Colon (tissue), 2 donors: ENCODE measurements around the gene RGS17.
"Not testable (repeated sequence)": the region's sequence is repeated elsewhere in the genome, so short reads cannot be mapped to it uniquely, and the experiment has no call there.

ENCODE experiments used
- FAIRE-seq: peaks from 2 replicates; lab custom pipeline; 2012; peaks lifted over from hg19 to GRCh38; lab: Jason Lieb, UNC
- donor health status: control.
- donor health status: control.

Gene RGS17

DNA sequence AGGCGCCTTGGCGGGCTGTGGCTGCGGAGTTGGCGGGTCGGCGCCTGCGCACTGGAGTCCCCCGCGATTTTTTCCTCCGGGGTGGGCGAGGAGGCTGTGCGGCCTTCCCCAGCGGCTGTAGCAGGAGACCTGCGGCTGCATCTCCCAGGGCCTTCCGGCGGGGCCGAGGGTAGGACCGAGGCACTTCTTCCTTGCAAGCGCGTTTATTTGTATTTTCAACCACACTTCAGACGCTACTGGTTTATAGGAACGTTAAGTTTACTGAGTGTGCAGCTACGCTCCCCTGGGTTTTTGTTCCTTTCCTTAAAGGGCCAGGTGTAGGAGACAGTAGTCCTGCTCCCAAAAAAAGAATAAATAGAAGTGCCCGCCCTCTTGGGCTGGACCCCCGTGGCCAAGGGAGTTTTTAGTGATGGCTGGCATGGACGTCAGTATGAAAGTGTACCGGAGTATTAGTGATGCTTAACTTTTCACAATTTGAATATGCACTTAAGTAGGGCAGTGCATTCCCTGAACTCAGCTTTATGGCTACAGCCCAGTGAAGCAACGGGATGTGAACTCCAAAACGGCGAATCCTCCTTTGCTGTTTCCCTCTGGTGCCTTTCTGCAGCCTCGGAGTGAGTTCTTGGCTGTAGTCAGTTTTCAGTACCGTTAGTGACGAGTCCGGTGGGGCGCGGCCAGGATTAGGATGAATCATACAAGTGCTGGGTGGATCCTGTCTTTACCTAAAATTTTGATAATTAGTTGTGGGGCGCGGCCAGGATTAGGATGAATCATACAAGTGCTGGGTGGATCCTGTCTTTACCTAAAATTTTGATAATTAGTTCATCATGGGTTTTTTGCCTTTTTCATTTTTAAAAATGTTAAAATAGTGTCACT is 147.2 kb downstream of the RGS17 start:
- FAIRE-seq = no peak

DNA sequence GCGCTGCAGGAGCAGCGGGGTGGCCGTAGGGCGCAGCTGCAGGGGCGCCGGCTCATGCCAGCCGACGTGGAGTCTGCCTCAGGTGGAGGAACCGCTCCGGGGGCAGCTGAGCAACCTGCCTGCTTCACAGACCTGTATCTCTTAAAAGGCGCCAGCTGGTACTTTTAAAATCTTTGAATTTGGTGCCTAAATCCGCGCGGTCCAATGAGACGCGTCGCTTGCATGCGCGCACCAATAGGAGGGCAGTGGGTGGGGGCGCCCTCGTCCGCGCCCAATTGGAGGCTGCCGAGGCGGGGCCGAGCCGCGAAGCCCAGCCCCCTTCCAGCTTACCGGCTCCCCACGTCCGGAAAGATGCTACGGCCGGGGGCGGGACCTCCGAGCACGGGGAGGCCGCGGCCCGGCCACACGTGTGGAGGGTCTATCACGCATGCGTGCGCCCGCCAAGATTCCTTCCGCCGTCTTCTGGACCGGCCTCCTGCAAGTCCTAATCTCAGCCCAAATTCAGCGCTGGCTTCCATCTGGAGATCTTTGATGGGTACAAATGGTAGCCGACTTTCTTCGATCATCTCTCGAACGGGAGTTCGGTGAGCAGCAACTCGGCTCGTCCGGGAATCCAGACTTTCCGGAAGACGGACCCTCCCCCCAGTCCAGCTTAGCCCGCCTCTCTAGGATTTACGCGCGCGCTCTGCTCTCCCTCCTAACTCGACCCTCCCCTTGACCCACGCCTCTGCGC is 148.0 kb downstream of the RGS17 start, which contains the start of gene FBXO5:
Gene FBXO5 (minus strand): TSS at position 138 of the 733 bp plus-strand sequence. CDS start 82 bp downstream, at position 56.
- no peak for FAIRE-seq

DNA sequence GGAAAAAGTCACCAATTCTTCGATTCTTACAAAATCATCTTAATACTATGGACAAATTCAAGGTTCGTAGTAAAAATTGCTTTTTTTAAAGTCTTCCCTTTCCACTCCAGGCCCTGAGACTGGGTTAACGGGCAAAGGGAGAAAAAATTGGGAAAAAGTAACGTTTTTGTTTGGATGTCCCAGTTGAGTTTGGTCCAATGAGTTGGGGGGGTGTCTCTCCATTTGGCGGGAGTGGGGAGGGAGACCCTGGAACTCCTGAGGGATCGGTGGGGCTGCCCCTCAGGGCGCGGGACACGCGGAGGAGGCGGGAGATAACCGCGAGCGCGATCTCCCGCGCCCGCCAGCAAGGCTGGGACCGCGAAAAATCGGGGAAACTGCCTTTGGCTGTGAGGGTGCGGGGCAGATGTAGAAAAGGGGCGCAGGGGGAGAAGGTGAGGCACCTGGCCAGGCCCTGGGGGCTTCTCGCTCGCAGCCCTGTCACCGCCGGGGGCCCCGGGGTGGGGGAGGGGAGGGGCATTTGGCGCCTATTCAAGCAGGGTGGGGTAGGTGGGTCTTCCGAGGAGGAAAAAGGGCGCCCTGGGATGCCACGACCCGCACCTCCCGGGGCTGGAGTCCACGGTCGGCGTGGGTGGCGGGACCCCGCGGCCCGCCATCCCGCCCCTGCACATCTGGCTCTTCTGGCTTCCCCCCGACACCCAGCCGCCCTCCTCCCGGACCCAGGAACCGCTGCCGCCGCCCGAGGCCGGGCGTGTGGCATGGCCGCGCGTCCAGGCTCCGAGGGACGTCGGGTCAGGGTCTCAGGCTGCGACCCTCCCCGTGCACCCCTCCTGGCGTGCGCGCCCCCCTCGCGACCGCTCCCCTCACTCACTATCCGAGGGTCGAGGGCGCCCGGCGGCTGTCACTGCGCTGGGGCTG is 148.8 kb downstream of the RGS17 start:
- FAIRE-seq = no peak

DNA sequence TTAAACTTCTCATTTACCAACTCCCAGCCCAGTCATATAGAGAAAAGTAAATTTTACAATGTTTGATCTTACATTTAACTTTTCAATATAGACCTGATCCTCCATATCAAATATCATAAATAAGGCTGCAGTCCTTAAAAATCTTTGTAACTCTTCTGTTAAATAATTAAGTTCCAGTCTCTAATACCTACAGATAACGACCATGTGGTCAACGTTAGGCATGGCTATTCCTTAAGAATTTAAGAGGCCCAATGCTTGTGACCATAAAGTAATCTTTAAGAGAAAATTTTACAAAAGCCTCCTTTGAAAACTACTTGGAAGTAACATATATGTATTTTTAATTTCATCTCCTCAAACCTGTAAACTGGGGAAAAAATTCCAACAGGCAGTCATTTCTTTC is 149.9 kb downstream of the RGS17 start:
- no peak for FAIRE-seq

DNA sequence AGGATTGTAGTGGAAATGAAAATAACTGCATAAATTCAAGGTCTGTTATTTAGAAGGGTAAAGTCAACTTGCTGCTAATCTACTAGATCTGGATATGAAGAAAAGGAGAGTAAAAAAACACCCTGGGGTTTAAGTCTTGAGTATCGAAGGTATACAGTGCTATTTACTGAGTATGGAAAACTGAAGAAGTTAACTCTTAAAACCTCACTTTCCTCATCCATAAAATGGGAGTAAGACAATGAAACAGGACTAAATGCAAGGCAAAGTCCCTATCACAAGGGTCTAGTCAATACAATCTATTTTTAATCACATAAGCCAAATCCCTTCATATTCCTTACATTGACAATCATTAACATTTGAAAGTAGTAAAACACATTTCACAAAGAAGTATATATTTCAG is 150.4 kb downstream of the RGS17 start:
- FAIRE-seq = no peak

DNA sequence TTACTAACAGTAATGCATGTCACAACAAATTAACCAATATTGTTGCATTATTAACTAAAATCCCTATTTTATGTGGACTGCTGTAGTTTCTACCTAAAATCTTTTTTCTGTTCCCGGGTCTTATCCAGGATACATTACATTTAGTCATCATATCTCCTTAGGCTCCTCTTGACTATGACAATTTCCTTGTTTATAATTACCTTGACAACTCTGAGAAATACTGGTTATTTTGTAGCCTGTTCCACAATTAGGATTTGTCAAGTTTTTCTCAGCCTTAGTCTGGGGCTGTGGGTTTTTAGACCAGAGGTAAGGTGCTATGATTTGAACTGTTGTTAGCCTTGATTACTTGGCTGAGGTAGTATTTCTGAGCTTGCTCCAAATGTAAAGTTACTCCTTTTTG is 152.0 kb downstream of the RGS17 start:
- FAIRE-seq = no peak

DNA sequence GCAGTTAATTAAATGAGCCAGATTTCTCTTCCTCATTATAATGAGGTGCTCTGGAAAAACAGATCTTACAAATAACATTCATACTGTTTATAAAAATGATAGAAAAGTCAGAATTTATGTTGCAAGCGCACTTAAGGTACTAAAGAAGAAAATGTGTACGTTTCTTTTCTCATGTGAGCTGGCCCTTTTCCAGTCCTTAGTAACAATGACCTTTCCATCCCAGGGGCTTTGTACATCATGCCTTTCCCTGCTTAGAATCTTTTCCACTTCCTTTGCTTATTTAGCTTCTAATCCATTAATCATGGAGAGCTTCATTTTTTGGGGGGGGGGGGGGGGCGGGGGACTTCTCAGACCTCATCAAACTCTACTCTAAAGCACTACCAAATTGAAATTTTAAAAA is 153.0 kb downstream of the RGS17 start:
- FAIRE-seq = no peak

DNA sequence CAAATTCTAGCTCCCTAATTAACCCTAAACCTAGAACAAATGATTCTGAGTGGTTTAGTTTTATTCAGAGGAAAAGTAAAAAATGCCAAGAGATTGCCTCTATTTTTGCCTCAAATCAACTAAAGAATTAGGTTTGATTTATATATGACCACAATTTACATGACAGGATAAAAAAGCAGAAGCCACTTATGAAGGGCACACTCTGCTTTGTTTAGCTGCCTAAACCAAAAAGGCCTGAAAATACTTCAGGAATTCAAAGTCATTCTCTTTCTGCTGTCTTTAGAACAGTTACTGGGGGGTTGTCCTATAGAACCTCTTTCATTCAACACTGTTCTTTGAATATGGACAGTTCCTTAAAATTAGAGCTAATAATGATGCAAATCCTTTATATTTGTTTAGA is 153.5 kb downstream of the RGS17 start:
- no peak for FAIRE-seq

DNA sequence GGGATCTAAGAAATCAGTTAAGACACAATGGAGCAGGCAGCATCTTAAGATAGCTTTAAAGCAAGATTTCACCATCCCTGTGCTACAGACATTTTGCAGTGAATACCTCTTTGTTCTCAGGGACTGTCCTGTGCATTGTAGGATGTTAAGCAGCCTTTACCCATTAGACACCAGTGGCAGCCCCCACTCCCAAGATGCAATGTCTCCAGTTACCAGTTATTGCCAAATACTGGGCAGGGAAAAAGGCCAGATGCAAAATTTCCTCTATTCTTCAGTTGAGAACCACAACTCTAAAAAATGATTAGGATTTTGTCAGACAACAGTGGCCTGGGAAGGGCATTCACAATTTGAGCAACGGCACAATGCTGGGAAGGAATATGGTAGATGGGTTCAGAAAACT is 154.3 kb downstream of the RGS17 start:
- FAIRE-seq = no peak

DNA sequence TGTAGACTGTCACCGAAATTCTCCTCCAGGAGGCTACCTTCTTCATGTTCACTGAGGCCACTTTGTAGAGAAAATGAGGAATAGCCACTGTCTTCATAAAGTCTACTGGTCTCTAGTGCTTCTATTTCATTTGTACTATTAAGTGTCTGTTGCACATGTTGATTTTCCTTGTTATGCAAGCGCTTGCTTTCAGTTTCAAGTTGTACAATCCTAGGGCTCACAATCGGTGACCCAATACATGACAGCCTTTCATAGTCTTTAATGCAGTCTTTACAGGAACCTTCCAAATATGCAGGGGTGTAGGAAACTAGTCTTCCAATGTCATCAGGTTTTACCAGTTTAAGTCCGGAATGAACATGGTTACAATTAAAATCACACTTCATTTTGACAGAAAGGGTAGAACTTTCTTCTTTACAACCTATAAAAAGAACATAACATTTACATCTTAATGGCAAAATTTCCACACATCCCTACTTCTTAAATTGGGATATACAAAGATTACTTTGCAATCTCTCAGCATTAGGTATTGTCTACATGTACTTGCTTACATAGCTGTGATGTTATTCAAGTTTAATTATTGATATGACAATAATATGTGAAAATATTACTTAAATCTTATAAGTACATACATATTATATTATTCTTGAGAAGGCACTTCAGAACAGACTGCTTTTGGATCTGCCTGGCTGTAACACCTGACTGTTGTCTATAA is 155.7 kb downstream of the RGS17 start:
- no peak for FAIRE-seq

DNA sequence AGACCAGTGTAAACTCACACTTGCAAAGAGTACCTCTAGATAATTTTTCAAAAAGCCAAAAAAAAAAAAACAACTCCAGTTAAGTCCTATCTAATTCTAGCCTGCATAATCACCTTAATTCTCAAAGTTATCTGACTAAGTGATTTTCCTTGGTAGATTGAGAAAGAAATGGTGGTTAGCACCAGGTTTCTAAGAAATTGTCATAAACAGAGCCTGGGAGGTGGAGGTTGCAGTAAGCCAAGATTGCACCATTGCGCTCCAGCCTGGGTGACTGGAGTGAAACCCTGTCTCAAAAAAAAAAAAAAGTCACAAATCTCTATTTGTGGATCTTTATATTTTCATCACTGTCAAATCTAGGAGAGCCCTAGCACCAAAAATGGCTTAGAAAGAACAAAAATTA is 157.2 kb downstream of the RGS17 start:
- no peak for FAIRE-seq

DNA sequence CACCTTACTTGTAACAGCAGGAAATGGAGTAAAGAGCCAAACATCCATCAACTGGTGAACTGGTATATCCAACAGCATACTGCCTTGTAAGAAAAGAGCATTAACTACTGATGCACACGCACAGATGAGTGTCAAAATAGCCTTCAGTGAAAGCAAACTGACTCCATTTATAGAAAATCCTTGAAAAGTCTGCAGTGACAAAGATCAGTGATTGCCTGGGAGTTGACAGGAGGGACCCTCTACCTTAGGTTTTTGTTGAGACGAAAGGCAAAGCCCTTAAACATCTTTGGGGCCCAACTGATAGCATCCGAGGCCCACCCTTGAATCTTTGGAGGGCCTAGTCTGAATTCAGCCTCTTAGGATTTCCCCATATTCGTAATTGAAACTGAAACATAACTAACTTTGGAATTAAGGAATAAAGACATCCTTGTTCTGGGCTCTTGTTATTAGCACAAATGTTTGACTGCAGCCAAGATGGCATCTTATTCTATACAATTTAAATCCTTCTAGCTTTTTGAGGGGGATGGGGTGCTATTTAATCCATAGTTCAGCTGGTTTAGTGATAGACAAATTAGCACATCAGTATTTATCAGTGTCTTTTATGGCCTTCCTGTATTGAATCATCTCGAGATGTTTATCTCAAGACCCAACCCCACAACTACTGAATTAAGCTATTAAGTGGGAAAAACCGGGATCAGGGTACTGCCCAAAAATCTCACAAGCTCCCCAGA is 161.2 kb downstream of the RGS17 start:
- FAIRE-seq = no peak

DNA sequence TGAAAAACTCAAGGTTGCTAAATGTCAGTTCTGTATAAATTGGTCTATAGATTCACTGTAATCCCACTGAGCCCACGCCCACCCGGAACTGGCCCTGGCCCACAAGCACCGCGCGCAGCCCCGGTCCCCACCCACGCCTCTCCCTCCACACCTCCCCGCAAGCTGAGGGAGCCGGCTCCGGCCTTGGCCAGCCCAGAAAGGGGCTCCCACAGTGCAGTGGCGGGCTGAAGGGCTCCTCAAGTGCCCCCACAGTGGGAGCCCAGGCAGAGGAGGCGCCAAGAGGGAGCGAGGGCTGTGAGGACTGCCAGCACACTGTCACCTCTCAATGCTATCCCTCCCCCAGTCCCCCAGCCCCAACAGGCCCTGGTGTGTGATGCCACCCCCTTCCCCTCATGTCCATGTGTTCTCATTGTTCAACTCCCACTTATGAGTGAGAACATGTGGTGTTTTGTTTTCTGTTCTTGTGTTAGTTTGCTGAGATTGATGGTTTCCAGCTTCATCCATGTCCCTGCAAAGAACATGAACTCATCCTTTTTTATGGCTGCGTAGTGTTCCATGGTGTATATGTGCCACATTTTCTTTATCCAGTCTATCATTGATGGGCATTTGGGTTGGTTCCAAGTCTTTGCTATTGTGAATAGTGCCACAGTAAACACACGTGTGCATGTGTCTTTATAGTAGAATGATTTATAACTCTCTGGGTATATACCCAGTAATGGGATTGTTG is 164.8 kb downstream of the RGS17 start:
- not testable (repeated sequence) for FAIRE-seq

DNA sequence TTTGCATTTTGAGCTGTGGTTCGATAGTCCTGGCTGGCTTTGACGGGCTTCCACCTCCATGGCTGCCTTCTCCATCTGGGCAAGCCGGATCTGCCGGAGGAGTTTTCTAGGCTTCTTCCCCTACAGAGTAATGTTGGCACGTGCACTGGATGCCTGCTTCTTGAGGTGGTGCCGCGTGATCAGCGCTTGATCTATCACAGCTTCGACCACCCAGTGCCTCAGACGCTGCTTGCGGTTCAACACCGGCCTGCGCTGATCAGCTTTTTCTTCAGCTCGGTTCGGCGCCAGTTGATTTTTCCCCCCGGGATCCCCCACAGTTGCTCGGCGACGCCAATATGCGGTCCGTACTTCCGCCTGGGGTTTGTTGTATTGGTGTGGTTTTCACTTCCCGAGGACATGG is 171.7 kb downstream of the RGS17 start:
- FAIRE-seq = no peak

DNA sequence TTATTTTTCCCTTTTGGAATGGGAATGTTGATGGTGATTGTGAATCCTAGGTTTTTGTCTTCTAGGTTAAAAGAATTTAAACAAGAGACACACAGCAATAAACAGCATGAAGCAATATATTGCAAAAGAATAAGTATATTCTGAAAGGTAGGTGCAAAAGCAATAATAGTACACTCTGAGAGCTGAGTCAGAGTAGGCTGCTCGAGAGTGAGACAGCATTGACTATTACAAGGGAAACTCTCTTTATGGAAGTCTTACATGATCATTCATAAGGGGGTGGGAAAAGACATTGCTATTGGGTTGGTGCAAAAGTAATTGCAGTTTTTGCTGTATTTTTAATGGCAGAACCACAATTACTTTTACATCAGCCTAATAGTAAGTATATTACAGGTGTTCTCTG is 173.3 kb downstream of the RGS17 start:
- FAIRE-seq = no peak
